ENCODE results near the gene POLD3.

Gene POLD3

DNA sequence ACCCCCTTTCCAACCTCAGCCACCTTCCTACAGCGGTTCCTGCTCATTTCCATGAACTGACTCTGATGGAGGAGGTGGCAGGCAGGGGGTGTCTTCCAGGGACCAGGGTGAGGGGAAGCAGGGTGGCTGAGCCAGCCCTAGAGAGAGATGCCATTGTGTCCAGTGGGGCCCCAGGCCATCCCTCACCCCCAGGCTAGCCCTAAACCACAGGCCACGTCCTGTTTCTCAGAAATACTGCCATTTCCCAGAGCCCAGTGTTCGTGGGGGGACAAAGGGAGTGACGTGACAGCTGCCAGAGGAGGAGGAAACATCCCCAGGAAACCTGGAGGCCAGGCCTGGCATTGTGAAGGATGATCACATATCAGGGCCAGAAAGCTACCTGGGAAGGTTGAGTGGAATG, 99.4 kb downstream of the POLD3 start:
- no peak for DNase-seq (ENCODE audit: low read depth)

Data from amniotic epithelial cell (primary cell).